C4-2B (cell line): ENCODE results near the gene CLEC7A.

Experiments
- ZFX ChIP-seq: fragments of 450-650 bp; IDR thresholded peaks from 2 replicates; pipeline ENCODE4 v1.6.1; 2017
- TF ChIP-seq, protein P1 (sequence below): fragments of 450-650 bp; conservative IDR thresholded peaks from 2 replicates; pipeline ENCODE4 v1.5.1; 2017; ENCODE audit warnings: mild to moderate bottlenecking

DNA sequence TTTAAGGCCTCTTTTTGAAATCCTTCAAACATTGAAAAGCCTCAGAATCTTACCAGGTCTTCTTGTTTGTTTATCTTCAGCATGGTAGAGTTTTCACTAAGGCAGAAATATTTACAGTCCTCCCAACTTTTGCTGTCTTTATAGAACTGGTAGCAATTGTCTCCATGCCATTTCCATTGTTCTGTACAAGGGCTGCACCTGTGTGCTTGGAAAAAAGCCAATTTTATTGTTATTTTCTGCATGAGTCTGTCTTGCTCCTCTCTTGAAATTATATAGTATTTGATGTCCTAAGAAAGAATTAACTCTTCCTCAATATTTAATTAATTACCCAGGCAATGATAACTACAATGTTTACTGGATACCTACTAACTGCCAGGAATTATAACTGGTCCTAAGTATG lies 54.5 kb downstream of the CLEC7A start:
- TF ChIP-seq, protein P1, sequence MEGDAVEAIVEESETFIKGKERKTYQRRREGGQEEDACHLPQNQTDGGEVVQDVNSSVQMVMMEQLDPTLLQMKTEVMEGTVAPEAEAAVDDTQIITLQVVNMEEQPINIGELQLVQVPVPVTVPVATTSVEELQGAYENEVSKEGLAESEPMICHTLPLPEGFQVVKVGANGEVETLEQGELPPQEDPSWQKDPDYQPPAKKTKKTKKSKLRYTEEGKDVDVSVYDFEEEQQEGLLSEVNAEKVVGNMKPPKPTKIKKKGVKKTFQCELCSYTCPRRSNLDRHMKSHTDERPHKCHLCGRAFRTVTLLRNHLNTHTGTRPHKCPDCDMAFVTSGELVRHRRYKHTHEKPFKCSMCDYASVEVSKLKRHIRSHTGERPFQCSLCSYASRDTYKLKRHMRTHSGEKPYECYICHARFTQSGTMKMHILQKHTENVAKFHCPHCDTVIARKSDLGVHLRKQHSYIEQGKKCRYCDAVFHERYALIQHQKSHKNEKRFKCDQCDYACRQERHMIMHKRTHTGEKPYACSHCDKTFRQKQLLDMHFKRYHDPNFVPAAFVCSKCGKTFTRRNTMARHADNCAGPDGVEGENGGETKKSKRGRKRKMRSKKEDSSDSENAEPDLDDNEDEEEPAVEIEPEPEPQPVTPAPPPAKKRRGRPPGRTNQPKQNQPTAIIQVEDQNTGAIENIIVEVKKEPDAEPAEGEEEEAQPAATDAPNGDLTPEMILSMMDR: no peak
- no peak for TF ChIP-seq ZFX
